Gastroesophageal sphincter (tissue), 4 donors: ENCODE results near the gene MAN1A1. TPM values are rescaled to one million over a fixed set of nuclear protein-coding genes. Genes with fewer than 3 reads are reported as not detected.
"Not testable (repeated sequence)": the region's sequence is repeated elsewhere in the genome, so short reads cannot be mapped to it uniquely, and the experiment has no call there.

Experiments
- ATAC-seq: fragments of 150-250 bp; one replicate; pipeline ENCODE4 v1.9.1; 2016; ENCODE audit warnings: mild to moderate bottlenecking, moderate library complexity
- H3K27ac ChIP-seq, 4 donors: fragments of 200-600 bp; sonication (generic) in 3 of 4; 1 replicate in 3 of 4; 2 replicates in 1 of 4; pipeline ENCODE4 v1.5.1; 2016 to 2019
- H3K27me3 ChIP-seq: fragments of 200-600 bp; sonication (generic); one replicate; pipeline ENCODE4 v1.5.1; 2019
- H3K36me3 ChIP-seq, 2 donors: fragments of 200-600 bp; sonication (generic); one replicate each; pipeline ENCODE4 v1.5.1; 2019; ENCODE audit warnings: control low read depth in 1 of 2
- H3K4me1 ChIP-seq, 3 donors: fragments of 200-600 bp; sonication (generic); 1 replicate in 2 of 3; 2 replicates in 1 of 3; pipeline ENCODE4 v1.5.1; 2016 to 2019; ENCODE audit warnings: control low read depth in 2 of 3
- H3K4me3 ChIP-seq, 2 donors: fragments of 200-600 bp; sonication (generic); one replicate each; pipeline ENCODE4 v1.5.1; 2019; ENCODE audit warnings: mild to moderate bottlenecking in 1 of 2, moderate library complexity in 1 of 2
- H3K9me3 ChIP-seq, 3 donors: fragments of 200-600 bp; sonication (generic); one replicate each; pipeline ENCODE4 v1.5.1; 2017 to 2019; ENCODE audit warnings: control low read depth in 2 of 3
- EP300 ChIP-seq: sonication (generic); formaldehyde crosslinking; IDR thresholded peaks from one replicate; pipeline ENCODE4 v1.6.1; 2017; ENCODE audit warnings: antibody characterized with exemption, mild to moderate bottlenecking
- POLR2A ChIP-seq, 2 donors: fragments of 450-650 bp; IDR thresholded peaks; one replicate each; pipeline ENCODE4 v1.6.1; 2017; ENCODE audit warnings: antibody characterized with exemption in 2 of 2, mild to moderate bottlenecking in 2 of 2, moderate library complexity in 1 of 2
- POLR2AphosphoS5 ChIP-seq: sonication (generic); formaldehyde crosslinking; IDR thresholded peaks from one replicate; pipeline ENCODE4 v1.6.1; 2017; ENCODE audit warnings: antibody characterized with exemption
- WGBS, 2 donors: methylation state at CpG; one replicate each; pipeline ENCODE4 v1.1.5; 2018; ENCODE audit warnings: low coverage in 1 of 2; 5-methylcytosine and 5-hydroxymethylcytosine counted together
- total RNA-seq, 4 donors: library from RNA; depleted of rRNA; stranded (reverse); fragments of >200 nt; gene quantifications; one replicate each; pipeline ENCODE4 v1.1.0, GENCODE V29; 2016
- TF ChIP-seq, protein P1 (sequence below), 4 experiments: fragments of 200-600 bp in 2 of 4; fragments of 450-650 bp in 2 of 4; sonication (generic) in 1 of 4; IDR thresholded peaks; one replicate each; pipeline ENCODE4 v1.5.1; 2017 to 2019; ENCODE audit warnings: antibody characterized with exemption in 4 of 4, mild to moderate bottlenecking in 2 of 4, moderate library complexity in 2 of 4

Gene MAN1A1
- total RNA-seq, 4 donors from 2014 or later: 73.3 to 177 (median 110) TPM

DNA sequence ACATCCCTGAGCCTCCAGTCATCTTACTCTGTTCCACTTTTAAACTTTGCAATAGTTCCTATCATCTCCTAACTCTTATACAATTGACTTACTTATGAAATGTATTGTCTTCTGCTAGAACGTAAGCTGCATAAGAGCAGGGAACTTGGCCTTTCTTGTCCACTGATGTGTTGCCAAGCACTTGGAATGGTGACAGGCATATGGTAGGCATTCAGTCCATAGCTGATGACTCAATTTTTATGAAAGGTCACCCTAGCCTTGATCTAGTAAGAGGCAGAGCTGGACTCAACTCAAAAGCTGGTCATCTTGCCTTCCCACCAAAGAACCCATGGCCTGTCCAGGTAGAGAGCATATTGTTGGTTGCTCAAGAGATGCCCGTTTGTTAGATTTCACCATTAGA lies 188.7 kb downstream of the MAN1A1 start:
- Histone ChIP-seq H3K27me3 (no peaks in the 10 kb centered on the region), H3K27ac (no peak overlapping the region), H3K4me3 (no peak overlapping the region), H3K9me3 (no peaks in the 10 kb centered on the region), H3K36me3 (no peaks in the 10 kb centered on the region), H3K4me1 (peaks cover 0 to 48% (median 12%) of the 10 kb centered on the region in 3 donors)
- TF ChIP-seq, protein P1, sequence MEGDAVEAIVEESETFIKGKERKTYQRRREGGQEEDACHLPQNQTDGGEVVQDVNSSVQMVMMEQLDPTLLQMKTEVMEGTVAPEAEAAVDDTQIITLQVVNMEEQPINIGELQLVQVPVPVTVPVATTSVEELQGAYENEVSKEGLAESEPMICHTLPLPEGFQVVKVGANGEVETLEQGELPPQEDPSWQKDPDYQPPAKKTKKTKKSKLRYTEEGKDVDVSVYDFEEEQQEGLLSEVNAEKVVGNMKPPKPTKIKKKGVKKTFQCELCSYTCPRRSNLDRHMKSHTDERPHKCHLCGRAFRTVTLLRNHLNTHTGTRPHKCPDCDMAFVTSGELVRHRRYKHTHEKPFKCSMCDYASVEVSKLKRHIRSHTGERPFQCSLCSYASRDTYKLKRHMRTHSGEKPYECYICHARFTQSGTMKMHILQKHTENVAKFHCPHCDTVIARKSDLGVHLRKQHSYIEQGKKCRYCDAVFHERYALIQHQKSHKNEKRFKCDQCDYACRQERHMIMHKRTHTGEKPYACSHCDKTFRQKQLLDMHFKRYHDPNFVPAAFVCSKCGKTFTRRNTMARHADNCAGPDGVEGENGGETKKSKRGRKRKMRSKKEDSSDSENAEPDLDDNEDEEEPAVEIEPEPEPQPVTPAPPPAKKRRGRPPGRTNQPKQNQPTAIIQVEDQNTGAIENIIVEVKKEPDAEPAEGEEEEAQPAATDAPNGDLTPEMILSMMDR (IDR thresholded peaks at IDR 0.05): no peak
- TF ChIP-seq POLR2A (IDR thresholded peaks at IDR 0.05) (no peak), EP300 (no peak), POLR2AphosphoS5 (no peak)
- no peak for ATAC-seq
- WGBS, 2 donors: 55 to 77% methylated on average over 1 to 2 of the region's 2 CpGs

DNA sequence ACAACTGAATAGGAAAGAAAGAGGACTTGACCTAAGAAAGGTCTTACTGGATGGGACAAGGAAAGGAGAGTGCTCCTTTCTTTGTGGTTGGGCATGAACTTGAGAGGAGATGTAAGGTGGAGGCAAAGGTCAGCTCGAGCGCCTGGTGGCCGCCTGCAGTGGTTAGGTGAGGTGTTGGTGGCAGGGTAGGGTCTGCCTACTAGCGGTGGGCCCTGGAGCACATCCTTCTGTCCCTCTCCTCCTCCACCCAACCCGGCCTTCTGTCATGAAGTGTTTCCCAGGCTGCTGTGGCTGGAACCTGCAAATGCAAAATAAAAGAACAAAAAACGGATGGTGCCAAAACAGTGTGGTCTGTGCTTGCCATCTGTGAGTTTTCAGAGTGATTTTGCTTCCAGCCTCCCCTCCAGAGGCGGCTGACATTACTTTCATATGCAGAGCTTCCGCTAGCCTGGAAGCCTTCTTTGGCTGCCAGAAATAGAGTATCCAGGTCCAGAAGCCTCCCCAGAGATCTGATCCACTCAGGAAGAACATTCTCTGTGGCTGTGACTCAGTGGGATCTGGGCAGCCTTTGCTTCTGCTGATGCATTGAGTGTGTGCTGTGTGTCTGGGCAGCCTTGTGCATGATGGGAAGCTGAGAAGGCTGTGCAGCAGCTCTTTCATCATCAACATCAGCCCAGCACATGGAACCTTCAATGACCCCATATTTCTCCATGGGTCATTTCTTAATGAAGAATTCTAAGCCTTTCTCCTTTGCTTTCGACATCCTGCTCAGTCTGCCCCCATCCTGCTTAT lies 191.3 kb downstream of the MAN1A1 start:
- ATAC-seq: peak; percentile 95
- peak overlapping the region in 2 of 4 donors; percentile 30 to 67 for H3K27ac ChIP-seq
- 39 to 65% methylated on average over 2 to 9 of the region's 9 CpGs for WGBS, 2 donors

DNA sequence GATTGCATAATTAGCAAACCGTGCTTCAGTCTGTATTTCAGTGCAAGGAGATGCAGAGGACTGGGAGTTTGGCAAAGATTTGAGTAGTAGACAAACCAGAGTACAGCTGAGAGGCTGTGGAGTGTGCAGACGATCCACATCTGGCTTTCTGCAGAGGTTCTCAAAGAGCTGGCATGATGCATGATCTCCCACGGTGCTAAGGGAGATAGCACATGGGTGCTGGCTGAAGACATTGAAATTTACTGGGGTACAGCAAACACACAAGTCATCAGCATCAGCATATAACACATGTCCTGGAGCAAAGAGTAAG lies 192.1 kb downstream of the MAN1A1 start:
- WGBS, 2 donors: 30% methylated on average over 3 of the region's 3 CpGs; no CpG with 5 or more reads in 1 of the 2 donors
- ATAC-seq: no peak
- Histone ChIP-seq H3K36me3 (no peaks in the 10 kb centered on the region), H3K9me3 (no peaks in the 10 kb centered on the region), H3K4me3 (no peak overlapping the region), H3K4me1 (peaks cover 0 to 56% (median 12%) of the 10 kb centered on the region in 3 donors), H3K27ac (peak overlapping the region in 2 of 4 donors; percentile 30 to 67), H3K27me3 (no peaks in the 10 kb centered on the region)
- TF ChIP-seq POLR2A (IDR thresholded peaks at IDR 0.05) (no peak), POLR2AphosphoS5 (no peak), EP300 (no peak)
- TF ChIP-seq, protein P1 (IDR thresholded peaks at IDR 0.05): no peak

More for the DNA sequence above, 191.3 kb downstream of the MAN1A1 start:
- Histone ChIP-seq H3K27me3 (no peaks in the 10 kb centered on the region), H3K4me3 (no peak overlapping the region), H3K36me3 (no peaks in the 10 kb centered on the region), H3K4me1 (peaks cover 0 to 56% (median 12%) of the 10 kb centered on the region in 3 donors), H3K9me3 (no peaks in the 10 kb centered on the region)
- TF ChIP-seq, protein P1 (IDR thresholded peaks at IDR 0.05): no peak
- peak; percentile 73 for TF ChIP-seq POLR2AphosphoS5

DNA sequence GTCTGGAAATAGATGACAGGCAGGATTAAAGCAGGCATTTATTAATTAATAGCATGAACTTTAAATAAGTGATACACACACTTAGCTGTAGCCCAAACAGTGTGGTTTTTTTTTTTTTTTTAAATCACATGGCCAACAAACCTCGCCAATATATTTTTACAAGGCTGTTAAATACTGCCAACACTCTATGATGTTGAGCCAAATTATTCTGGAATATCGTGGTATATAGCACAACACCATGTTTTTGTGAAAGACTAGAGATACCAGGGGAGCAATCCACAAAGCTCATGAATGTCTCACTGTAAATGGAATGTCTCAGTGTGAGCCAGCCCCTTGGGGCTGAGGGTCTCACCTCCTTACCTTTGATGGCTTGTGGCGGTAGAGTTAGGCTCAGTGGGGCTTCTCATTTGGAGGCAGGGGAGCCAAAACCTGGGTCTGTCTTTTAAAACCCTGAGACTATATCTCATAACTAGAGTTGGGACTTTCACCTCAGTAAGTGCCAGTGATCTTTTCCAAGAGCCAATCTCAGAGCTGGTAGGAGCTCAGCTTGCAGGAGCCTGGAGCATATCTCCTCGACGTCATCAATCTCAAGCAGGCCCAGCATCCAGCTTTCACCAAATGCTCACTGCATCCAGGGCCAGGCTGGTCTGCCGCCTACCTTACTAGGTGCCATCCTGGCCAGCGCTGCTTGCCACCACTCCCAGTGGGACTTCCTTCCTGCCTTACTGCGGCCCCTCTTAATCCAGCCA lies 192.6 kb downstream of the MAN1A1 start:
- Histone ChIP-seq H3K36me3 (no peaks in the 10 kb centered on the region), H3K27me3 (no peaks in the 10 kb centered on the region), H3K27ac (peak overlapping the region in 2 of 4 donors; percentile 30 to 67), H3K4me1 (peaks cover 0 to 56% (median 12%) of the 10 kb centered on the region in 3 donors), H3K9me3 (no peaks in the 10 kb centered on the region), H3K4me3 (no peak overlapping the region)
- WGBS, 2 donors: 35 to 42% methylated on average over 3 to 8 of the region's 8 CpGs
- ATAC-seq: no peak
- TF ChIP-seq POLR2AphosphoS5 (peak; percentile 32), EP300 (no peak)

DNA sequence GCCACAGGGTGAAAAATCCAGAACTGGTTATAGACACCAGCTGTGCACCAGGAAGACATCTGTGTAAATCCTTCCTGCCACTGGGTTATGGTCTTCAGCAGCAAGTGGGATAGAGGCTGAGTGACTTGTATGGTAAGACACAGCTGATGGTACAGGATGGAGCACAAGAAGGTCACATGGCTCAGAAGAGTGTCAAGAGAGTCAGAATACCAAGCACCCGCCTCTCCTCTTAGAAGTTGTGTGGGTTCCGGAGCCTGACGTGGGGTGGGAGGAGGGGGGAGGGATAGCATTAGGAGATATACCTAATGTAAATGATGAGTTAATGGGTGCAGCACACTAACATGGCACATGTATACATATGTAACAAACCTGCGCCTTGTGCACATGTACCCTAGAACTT lies 193.5 kb downstream of the MAN1A1 start:
- H3K36me3 ChIP-seq, H3K27me3 ChIP-seq, H3K9me3 ChIP-seq, H3K4me3 ChIP-seq, ATAC-seq: not testable (repeated sequence)
- H3K4me1 ChIP-seq: peaks cover 0 to 54% (median 12%) of the 10 kb centered on the region in 3 donors
- 91% methylated on average over 3 of the region's 4 CpGs; no CpG with 5 or more reads in 1 of the 2 donors for WGBS, 2 donors
- H3K27ac ChIP-seq: peak overlapping the region in 1 of 4 donors; percentile 67
